Esophagus squamous epithelium (tissue), 4 donors: ENCODE data around the gene RPTOR.

Experiments
- CTCF ChIP-seq, 6 experiments: fragments of 450-650 bp in 4 of 6; fragments of 200-600 bp in 2 of 6; sonication (generic) in 2 of 6; IDR thresholded peaks; one replicate each; pipeline ENCODE4 v1.5.1; 2016 to 2019; ENCODE audit warnings: antibody characterized with exemption in 6 of 6, mild to moderate bottlenecking in 4 of 6, moderate library complexity in 4 of 6
- POLR2A ChIP-seq, 4 donors: fragments of 450-650 bp; IDR thresholded peaks; one replicate each; pipeline ENCODE4 v1.6.1; 2017; ENCODE audit warnings: antibody characterized with exemption in 4 of 4, mild to moderate bottlenecking in 4 of 4, moderate library complexity in 3 of 4

- TF ChIP-seq CTCF (IDR thresholded peaks at IDR 0.05) (no peak), POLR2A (IDR thresholded peaks at IDR 0.05) (no peak)
These were observed 81.0 kb downstream of the RPTOR start for GRCh38 chr17:80625627-80626026.
